ENCODE measurements around the gene PHLDA2.

GRCh38 chr11:2926611-2927051 lies 2.6 kb downstream of the PHLDA2 start:
- TF ChIP-seq CTCF (conservative IDR thresholded peaks at IDR 0.05; ENCODE audit: low read depth, low read length) = no peak
- TF ChIP-seq EZH2 (IDR thresholded peaks at IDR 0.05; ENCODE audit: borderline replicate concordance, low read depth, low read length, poor library complexity, severe bottlenecking) = no peak

Measured in A673 (cell line).